ENCODE results near the gene LAMA3. TPM values are rescaled to one million over a fixed set of nuclear protein-coding genes. Genes with fewer than 3 reads are reported as not detected.

Gene LAMA3
- total RNA-seq, 2 donors from 2014 or later: 5.0 to 6.4 TPM

DNA sequence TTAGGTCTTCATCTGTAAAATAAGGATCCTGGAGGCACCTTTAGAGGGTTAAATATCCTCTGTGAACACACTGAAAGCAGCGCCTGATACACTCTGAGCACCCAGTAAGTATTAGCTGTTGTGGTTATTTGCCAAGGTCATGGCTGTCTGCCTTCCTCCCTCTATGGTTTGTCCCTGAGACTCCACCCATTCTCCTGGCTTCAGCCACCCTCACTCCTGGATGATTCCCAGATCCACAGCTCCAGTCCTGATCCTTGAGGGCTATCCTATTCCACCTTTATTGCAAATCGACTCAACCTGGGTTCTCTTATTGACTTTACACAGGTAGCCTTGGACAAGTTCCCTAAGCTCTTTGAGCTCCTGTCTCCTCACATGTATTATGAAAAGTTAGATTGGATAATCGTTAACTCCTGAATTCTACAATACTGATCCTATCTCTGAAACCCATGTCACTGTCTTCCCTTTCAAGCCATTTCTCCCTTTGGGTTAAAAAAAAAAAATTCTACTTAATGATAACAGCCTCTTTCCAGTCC, 162.3 kb downstream of the LAMA3 start:
- Histone ChIP-seq H3K4me1 (no peaks in the 10 kb centered on the region), H3K27me3 (no peaks in the 10 kb centered on the region), H3K36me3 (no peaks in the 10 kb centered on the region), H3K4me3 (no peak overlapping the region), H3K27ac (no peak overlapping the region), H3K9me3 (no peaks in the 10 kb centered on the region)
- DNase-seq (ENCODE audit: low spot score): no peak
- TF ChIP-seq, protein P1, sequence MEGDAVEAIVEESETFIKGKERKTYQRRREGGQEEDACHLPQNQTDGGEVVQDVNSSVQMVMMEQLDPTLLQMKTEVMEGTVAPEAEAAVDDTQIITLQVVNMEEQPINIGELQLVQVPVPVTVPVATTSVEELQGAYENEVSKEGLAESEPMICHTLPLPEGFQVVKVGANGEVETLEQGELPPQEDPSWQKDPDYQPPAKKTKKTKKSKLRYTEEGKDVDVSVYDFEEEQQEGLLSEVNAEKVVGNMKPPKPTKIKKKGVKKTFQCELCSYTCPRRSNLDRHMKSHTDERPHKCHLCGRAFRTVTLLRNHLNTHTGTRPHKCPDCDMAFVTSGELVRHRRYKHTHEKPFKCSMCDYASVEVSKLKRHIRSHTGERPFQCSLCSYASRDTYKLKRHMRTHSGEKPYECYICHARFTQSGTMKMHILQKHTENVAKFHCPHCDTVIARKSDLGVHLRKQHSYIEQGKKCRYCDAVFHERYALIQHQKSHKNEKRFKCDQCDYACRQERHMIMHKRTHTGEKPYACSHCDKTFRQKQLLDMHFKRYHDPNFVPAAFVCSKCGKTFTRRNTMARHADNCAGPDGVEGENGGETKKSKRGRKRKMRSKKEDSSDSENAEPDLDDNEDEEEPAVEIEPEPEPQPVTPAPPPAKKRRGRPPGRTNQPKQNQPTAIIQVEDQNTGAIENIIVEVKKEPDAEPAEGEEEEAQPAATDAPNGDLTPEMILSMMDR (IDR thresholded peaks at IDR 0.05): no peak

DNA sequence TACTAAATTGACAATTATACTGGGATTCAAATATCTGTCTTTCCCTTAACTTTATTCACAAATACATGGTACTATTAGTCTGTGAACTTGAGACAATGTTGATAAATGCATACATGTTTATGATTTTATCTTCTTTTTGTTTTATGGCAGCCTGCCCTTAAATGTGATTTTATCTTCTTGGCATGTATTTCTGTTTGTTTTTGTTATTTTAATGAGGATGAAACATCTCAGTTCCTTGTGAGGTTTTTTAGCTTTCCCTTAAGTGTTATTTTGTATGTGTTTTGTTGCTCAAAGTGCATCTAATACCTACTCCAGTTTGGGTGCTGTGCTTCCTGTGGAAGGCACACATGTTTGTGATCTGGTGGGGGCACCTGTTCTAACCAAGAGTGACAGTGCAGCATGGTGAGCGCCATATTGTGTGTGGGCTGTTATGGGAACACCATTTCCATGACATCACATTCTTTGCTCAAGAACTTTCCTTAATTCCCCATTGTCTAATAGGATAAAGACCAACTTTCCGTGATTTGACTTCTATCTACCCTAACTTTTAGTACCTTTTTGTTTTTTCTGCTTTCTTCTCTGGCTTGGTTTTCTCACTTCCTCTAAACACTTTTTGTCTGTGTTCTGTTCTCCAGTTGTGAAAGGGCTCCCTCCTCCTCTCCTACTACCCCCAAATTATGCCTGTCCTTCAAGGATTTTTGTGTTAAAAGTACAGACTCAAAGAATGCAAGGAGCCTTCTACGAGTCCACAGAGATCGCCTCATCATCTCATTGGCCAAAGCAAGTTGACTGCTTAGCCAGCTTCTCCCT, 163.2 kb downstream of the LAMA3 start:
- Histone ChIP-seq H3K27me3 (no peaks in the 10 kb centered on the region), H3K36me3 (no peaks in the 10 kb centered on the region), H3K4me3 (no peak overlapping the region), H3K4me1 (no peaks in the 10 kb centered on the region), H3K9me3 (no peaks in the 10 kb centered on the region), H3K27ac (no peak overlapping the region)
- no peak for DNase-seq (ENCODE audit: low spot score)
- TF ChIP-seq, protein P1 (IDR thresholded peaks at IDR 0.05): no peak

DNA sequence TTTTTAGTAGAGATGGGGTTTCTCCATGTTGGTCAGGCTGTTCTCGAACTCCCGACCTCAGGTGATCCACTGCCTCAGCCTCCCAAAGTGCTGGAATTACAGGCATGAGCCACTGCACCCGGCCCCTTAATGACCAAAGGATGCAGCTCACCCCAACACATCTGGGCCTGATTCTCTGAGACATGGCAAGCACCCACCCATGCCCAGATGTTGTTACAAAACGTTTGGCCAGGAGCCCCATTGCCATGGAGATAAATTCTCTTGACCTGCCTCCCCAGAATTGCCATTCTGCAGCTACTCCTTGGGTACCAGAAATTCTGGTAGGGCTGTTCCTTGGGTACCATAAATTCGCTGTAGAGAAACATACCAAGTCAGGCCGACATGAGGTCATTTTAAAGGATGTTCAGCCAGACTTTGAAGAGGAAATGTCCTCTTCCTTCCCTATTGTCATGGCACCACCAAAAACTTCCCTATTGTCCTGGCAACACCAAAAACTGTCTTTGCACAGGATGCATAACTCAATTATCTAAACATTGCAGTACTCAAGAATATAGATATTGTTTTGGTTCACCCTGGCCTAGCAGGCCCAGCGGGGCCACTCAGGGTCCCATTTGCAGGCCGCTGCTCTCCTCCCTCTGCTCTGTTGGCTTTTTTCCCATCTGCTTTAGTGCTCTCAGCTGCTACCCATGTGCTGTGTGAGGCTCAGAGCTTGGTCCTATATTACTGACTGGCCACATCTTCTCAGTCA, 164.4 kb downstream of the LAMA3 start:
- Histone ChIP-seq H3K4me1 (no peaks in the 10 kb centered on the region), H3K27ac (no peak overlapping the region), H3K27me3 (no peaks in the 10 kb centered on the region), H3K4me3 (no peak overlapping the region), H3K36me3 (no peaks in the 10 kb centered on the region), H3K9me3 (no peaks in the 10 kb centered on the region)
- no peak for DNase-seq (ENCODE audit: low spot score)
- TF ChIP-seq, protein P1 (IDR thresholded peaks at IDR 0.05): no peak

DNA sequence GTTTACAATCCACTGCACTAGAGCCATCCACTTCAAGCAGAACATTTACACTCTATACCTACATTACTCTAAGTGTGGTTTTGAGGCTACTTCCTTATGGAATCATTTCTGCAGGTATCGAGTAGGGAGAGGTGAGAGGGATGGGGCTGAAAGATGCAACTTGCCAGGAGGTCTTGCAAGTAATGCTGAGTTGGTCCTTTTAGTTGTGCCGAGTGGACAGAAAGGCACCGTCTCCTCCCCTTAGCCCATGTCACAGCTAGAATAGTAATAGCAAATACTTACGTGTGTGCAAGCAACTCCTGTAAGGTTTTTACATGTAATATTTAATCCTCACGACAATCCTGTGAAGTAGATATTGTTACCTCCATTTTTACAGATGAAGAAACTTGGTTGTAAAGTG, 166.5 kb downstream of the LAMA3 start:
- no peak for DNase-seq (ENCODE audit: low spot score)
- Histone ChIP-seq H3K36me3 (no peaks in the 10 kb centered on the region), H3K9me3 (no peaks in the 10 kb centered on the region), H3K4me1 (no peaks in the 10 kb centered on the region), H3K27ac (no peak overlapping the region), H3K4me3 (no peak overlapping the region), H3K27me3 (no peaks in the 10 kb centered on the region)
- TF ChIP-seq, protein P1 (IDR thresholded peaks at IDR 0.05): no peak

DNA sequence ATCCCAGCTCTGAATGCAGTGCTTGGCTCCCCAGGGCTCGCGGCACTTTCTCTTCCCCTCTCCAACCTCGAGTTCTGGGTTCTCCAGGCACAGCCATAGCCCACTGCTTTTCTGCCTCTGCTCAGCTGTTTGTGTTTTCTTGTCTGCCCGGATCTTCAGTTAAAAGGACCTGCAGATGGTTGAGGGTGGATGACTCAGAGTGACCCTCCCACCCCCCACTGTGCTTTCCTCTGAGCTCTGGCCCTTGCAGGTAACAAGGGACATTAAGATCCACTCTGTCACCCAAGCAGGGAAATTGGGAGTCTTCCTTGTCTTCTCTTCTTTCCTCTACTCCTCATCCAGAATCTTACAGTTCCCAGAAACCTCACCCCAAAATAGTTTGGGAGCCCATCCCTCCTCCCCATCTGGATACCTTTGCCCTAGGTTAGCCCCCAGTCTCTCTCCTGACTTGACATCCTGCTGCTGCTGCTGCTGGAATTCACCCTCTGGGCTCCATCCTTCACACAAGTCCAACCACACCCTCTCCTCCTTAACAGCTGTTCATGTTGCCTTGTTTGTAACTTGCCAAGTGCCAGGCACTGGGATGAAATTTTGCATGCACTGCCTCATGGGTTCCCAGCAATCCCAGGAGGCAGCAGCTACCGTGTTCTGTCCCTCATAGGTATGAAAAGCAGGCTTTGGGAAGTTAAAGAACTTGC, 167.4 kb downstream of the LAMA3 start:
- H3K9me3 ChIP-seq: no peaks in the 10 kb centered on the region
- no peak overlapping the region for H3K27ac ChIP-seq
- TF ChIP-seq, protein P1 (IDR thresholded peaks at IDR 0.05): no peak
- H3K4me3 ChIP-seq: no peak overlapping the region
- H3K4me1 ChIP-seq: no peaks in the 10 kb centered on the region
- H3K36me3 ChIP-seq: no peaks in the 10 kb centered on the region
- H3K27me3 ChIP-seq: no peaks in the 10 kb centered on the region
- DNase-seq (ENCODE audit: low spot score): no peak

Measured in right atrium auricular region (tissue), 2 donors.